Osteocyte (in vitro differentiated cells): Measurements from ENCODE around the gene CARD11. TPM values are rescaled to one million over a fixed set of nuclear protein-coding genes. Genes with fewer than 3 reads are reported as not detected.

Source experiments
- DNase-seq: peaks from one replicate; pipeline ENCODE4 v3.0.0; 2021; ENCODE audit warnings: mixed read lengths; ENCODE audit not compliant: unreplicated experiment; ENCODE audit errors: extremely low spot score
- H3K27ac Mint-ChIP-seq: one replicate; pipeline ENCODE4 v1.8.0; 2021; ENCODE audit warnings: mild to moderate bottlenecking, mixed read lengths; ENCODE audit not compliant: unreplicated experiment
- H3K27me3 Mint-ChIP-seq: one replicate; pipeline ENCODE4 v1.8.0; 2021; ENCODE audit warnings: mixed read lengths; ENCODE audit not compliant: unreplicated experiment
- H3K36me3 Mint-ChIP-seq: one replicate; pipeline ENCODE4 v1.8.0; 2021; ENCODE audit warnings: mixed read lengths; ENCODE audit not compliant: unreplicated experiment
- H3K4me1 Mint-ChIP-seq: one replicate; pipeline ENCODE4 v1.8.0; 2021; ENCODE audit warnings: mixed read lengths; ENCODE audit not compliant: unreplicated experiment
- H3K4me3 Mint-ChIP-seq: one replicate; pipeline ENCODE4 v1.8.0; 2021; ENCODE audit warnings: mild to moderate bottlenecking, moderate library complexity, mixed read lengths; ENCODE audit not compliant: unreplicated experiment
- H3K9me3 Mint-ChIP-seq: one replicate; pipeline ENCODE4 v1.8.0; 2021; ENCODE audit warnings: mixed read lengths; ENCODE audit not compliant: unreplicated experiment
- CTCF ChIP-seq: fragments of 200-600 bp; sonication (generic); IDR thresholded peaks from 2 replicates; pipeline ENCODE4 v1.5.0; 2021; ENCODE audit warnings: antibody characterized with exemption, mild to moderate bottlenecking, moderate library complexity
- total RNA-seq: library from RNA; stranded (reverse); gene quantifications from 2 replicates; pipeline ENCODE4 v1.2.1, GENCODE V29; 2021

CARD11 gene
- total RNA-seq, 1 donor from 2014 or later, result 0.24 TPM

DNA sequence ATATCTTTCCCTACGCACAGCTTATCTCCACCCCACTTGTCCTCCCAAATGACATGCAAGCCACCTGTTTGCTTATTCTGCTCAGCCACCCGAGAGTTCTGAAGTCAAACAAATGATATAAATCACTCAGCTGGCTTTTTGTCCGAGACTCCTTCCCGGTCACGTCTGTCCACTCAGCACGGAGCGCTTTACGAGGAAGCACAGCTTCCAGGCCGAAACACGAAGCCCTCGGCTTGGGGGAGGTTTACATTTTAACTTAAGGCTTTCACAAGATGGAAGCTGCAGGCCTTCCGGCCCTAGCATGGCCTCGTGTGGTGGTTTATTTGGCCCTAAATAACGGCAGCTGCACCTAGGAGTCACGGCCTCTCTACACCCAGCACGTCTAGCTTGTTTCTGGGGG, 139.5 kb downstream of the CARD11 start:
- Mint-ChIP-seq H3K36me3 (no peaks in the 10 kb centered on the region), H3K27me3 (peaks cover 2% of the 10 kb centered on the region), H3K4me1 (no peaks in the 10 kb centered on the region), H3K9me3 (no peaks in the 10 kb centered on the region), H3K4me3 (no peak overlapping the region), H3K27ac (no peak overlapping the region)
- DNase-seq, result no peak
- TF ChIP-seq CTCF, result no peak

- Mint-ChIP-seq H3K9me3 (no peaks in the 10 kb centered on the region), H3K27ac (no peak overlapping the region), H3K4me1 (no peaks in the 10 kb centered on the region), H3K36me3 (no peaks in the 10 kb centered on the region), H3K4me3 (no peak overlapping the region), H3K27me3 (peaks cover 2% of the 10 kb centered on the region)
- TF ChIP-seq CTCF, result no peak
- DNase-seq, result no peak
These were observed 139.9 kb downstream of the CARD11 start for GRCh38 chr7:2903682-2904162.

- TF ChIP-seq CTCF, result no peak
- no peak for DNase-seq
- Mint-ChIP-seq H3K4me3 (no peak overlapping the region), H3K27ac (no peak overlapping the region), H3K9me3 (no peaks in the 10 kb centered on the region), H3K27me3 (peaks cover 6% of the 10 kb centered on the region), H3K36me3 (no peaks in the 10 kb centered on the region), H3K4me1 (peaks cover 7% of the 10 kb centered on the region)
These were observed 146.6 kb downstream of the CARD11 start for GRCh38 chr7:2897023-2897422.

DNA sequence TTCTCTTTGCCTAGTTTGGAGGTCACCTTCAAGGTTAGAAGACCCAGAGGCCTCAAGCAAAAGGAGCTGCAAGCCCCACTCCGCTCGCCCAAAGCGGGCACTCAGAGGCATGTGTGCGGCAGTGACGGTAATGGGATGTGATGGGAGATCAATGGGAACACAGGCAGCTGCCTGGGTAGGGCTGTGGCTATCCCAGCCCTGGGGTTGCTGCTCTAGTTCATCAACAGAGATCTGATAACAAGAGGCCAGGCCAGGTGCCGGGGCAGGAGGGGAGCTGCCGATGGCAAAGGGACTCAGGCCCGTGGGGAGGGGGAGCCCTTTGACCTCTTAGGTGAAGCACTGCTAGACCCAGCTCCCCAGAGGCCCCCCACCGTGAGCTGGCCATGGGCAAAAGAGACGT, 147.5 kb downstream of the CARD11 start:
- H3K27me3 Mint-ChIP-seq, result peaks cover 6% of the 10 kb centered on the region
- peaks cover 7% of the 10 kb centered on the region for H3K4me1 Mint-ChIP-seq
- H3K27ac Mint-ChIP-seq, result no peak overlapping the region

More for the DNA sequence above, 147.5 kb downstream of the CARD11 start:
- DNase-seq, result no peak
- H3K4me3 Mint-ChIP-seq, result no peak overlapping the region
- no peaks in the 10 kb centered on the region for H3K36me3 Mint-ChIP-seq
- no peaks in the 10 kb centered on the region for H3K9me3 Mint-ChIP-seq
- no peak for TF ChIP-seq CTCF
